Cortex of kidney (tissue), 1 donor: ENCODE measurements around the gene RAI1.

ENCODE experiments used
- DNase-seq: peaks from one replicate; lab custom pipeline; 2025; lab: John Stamatoyannopoulos, UW

Gene RAI1

DNA sequence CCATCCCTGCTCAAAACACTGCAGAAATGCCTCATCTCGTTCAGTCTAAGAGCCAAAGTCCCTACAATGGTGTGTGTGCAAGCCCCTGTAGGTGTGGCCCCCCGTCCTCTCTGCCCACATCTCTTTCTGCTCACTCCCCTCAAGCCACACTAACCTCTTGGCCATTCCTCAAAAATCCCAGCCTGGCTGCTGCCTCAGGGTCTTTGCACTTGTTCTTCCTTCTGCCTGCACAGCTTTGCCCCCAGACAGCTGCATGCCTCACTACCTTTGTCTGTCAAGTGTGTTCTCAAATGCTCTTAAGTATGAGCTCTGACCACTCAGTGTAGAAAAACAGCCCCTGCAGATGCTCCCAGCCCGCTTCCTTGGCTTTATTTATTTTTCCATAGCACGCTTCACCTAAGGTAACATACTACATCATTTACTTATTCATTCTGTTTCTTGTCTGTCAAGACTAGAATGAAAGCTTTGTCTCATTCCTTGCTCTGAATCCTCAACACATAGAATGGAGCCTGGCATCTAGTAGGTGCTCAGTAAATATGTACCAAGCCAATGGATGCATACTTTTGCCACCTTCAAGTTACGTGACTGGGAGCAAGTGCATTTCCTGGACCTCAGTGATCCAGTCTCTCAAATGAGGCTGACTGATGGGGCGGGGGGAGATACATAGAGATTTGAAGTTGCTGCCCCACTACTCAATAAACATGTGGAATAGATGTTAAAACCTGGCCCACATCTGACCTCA is 38.1 kb downstream of the RAI1 start:
- no peak for DNase-seq

DNA sequence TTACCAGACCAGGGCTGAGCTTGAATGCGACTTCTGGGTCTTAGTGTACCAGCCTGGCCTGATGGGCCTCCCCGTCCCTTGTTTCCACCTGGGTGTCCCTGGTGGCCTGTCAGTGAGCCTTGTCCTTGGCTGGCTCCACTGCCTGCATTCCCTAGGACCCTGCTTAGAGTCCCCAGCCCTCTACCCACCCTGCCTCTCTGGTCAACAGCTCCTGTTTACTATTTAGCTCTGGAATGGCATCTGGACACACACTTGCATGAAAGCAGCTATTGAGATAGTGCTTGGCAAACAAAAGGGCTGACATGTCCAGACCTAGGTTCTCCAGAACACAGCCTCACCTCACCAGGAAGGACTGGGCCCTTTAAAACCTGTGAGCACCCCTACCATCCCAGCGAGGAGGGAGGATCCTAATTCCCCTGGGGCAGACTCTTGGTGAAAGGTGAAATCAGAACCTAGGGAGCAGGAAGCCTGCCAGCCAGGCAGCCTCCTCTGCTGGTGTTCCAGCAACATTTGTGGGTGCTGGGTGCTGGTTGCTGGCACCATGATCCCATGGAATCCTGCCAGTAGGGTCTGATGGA is 38.8 kb downstream of the RAI1 start:
- DNase-seq, result no peak

GRCh38 chr17:17721140-17721668 is 39.9 kb downstream of the RAI1 start:
- no peak for DNase-seq

DNA sequence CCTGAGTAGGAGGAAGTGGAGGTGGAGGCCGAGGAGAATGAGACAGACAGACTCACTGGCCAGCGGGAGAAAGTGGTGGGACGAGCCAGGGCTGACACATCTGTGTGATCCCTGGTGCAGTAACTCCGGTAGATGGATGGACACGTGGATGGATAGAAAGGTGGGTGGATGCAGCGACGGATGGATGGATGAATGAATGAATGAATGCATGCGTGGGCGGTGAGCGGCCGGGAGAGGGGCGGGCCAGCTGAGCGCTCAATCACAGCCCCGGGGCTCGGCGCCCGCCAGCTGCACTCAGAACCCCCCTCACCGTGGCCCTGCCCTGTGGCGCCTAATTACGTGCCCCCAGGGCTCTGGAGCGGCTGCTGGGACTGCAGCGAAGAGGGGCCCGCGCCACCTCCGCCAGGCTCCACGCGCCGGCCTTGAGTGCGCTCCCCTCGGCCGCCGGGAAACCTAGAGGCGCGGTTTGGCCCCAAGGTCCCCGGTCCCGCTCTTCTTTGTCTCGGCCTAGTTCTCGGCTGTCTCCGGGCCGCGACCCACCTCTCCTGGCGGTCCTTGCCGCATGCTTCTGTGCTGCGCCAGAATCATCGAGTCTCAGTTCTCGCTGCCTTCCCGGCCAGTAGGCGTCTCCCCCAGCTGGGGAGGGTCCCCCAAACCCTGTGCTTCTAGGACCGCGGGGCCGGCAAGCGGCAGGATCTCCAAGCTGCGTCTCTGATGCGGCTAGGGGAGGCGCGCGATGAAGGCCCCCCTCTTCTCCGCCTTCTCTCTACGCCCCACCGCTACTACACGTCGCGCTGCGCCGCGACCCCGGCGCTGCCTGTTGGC is 41.0 kb downstream of the RAI1 start:
- no peak for DNase-seq

GRCh38 chr17:17722906-17723353 is 41.7 kb downstream of the RAI1 start:
- no peak for DNase-seq

DNA sequence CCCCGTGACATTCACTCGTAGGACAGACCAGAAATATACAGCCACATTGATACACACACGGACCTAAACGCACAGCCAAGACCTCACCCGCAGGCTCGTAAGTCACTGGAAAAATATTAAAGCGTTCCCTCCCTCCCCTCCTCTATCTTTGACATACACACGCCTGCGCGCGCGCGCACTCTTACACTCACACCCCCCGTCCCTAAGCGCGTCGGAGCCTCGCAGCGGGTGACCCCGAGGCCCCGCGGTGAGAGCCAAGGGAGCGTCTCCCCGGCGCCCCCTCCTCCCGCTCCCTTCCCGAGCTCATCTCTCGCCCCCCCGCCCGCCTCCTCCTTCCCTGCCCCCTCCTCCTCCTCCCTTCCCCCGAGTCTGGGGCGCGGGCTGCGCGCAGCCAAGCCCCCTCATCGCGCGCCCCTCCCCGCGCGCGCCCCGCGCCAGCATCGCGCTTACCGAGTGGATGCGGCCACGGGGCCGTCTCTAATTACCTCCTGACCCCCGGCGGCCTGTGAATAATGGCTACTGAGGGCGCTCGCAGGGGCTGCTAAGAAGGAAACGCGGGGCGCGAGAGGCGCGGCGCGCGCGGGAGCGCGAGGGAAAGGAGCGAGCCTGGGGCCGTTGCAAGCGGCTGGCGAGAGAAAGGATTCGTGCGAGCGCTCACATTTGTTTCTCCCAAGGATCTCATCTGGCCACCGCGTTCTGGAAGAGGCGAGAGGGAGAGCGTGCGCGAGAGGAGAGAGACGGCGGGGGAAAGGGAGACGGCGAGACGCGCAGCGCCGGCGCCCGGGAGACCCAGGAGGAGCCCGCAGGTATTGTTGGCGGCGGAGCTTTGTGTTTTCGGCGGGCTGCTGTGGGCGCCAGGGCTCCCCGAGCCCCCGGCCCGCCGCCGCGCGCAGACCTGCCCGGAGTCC is 42.4 kb downstream of the RAI1 start:
- DNase-seq, result no peak

DNA sequence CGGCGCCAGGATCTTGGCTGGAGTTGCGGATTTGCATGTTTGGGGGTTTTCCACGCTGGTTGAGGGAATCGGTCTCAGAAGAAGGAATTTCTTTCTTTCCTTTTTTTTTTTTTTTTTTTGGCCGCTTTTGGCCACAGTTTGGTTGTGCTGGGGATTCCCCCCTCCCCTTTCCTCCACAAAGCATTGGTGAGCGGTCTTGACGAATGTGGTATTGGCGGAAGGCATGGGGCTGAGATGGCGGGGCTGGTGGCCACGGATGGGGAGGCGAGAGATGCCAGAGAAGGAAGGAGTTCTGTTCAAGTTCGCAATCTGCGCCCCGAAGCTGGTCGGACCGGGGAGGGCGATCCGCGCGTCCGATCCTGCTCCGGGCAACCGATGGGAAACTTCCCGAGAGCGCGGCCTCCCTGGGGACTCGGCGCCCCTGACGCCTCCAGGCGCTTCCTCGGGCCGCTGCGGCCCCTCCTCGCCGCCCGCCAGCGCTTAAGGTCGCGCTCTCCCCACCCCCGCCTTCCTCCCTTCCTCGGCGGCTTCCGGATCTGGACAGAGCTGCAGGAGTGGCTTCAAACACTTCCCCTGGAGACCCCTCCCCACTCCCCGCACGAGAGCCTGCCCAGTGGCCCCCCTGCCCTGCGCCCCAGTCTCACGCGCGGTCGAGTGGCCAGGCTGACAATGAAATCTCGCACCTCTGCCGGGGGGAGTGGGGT is 43.2 kb downstream of the RAI1 start:
- DNase-seq, result no peak

GRCh38 chr17:17725011-17725751 is 43.9 kb downstream of the RAI1 start:
- no peak for DNase-seq

GRCh38 chr17:17725752-17726457 is 44.6 kb downstream of the RAI1 start:
- no peak for DNase-seq

- DNase-seq, result no peak
Measured at GRCh38 chr17:17726458-17727060, 45.3 kb downstream of the RAI1 start.

- DNase-seq, result no peak
Measured at GRCh38 chr17:17727111-17727659, 45.9 kb downstream of the RAI1 start.

- no peak for DNase-seq
Measured at GRCh38 chr17:17728146-17728545, 46.9 kb downstream of the RAI1 start.

- DNase-seq, result no peak
Measured at GRCh38 chr17:17728550-17729251, 47.4 kb downstream of the RAI1 start.

GRCh38 chr17:17729620-17730249 is 48.5 kb downstream of the RAI1 start:
- DNase-seq, result no peak

DNA sequence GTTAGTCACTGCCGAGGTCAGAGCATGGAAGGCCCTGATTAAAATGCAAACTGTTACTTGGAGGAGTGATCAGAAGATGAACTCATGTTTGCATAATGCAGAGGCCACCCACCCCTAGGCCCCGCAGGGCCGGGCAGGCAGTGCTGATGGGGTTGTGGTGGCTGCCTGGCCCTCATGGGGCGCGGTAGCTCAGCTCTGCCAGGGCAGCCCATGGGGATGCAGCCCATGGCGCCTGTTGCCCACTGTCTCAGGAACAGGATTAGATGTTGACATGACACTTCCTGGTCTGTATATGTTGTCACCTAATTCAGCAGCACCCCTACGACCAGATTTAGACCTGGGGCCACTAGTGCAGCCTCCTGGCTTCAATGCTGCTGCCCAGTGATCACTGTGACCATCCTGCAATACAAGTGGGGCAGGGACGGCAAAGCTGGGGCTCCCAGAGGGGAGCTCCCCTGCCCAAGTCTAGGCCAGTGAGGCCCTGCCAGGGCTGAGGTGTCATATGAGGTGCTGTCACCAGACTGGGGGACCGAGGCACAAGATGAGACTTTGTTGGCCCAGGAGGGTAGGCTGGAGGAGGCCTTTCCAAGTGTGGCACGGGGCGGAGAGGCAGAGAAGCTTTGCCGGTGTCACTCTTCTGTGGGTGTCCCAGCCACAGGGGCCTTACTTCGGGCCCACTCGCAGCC is 49.1 kb downstream of the RAI1 start:
- DNase-seq, result no peak

DNA sequence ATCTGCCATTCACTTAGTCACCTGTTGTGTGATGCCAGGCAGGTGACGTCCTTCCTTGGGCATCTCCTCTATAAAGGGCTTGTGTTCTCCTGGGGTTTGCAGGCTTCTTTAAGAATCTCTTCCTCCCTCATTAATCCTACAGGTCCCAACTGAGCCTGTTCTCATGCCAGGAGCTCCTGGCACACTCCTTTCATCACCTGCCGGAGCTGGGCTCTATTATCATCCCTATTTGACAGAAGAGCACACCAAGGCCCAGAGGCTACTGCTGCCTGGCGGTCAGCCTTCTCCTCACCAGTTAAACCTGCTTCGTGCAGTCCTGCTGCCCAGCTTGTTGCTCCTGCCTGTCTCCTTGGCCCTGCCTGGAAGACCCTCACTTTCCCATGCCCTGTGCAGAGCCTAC is 51.2 kb downstream of the RAI1 start:
- no peak for DNase-seq
